GM18498 (cell line): Measurements from ENCODE around the gene RHNO1.

Experiments used
- ATAC-seq: cut with Tn5 transposase; IDR thresholded peaks from one replicate; pipeline ENCODE4 v1.9.1; 2021; ENCODE audit warnings: mild to moderate bottlenecking, moderate library complexity; ENCODE audit not compliant: unreplicated experiment

RHNO1 gene

DNA sequence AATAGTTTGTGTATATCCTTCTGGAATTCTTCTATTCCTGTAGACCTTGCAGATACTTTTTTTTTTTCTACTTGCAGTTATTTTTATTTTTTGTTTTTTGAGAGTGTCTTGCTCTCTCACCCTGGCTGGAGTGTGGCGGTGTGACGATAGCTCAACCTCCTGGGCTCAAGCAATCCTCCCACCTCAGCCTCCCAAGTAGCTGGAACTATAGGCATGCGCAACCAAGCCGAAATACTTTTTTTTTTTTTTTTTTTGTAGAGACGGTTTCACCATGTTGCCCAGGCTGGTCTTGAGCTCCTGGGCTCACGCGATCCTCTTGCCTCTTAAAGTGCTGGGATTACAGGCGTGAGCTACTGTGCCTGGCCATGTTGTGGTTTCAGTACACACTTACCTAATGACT, 23.6 kb downstream of the RHNO1 start:
- no peak for ATAC-seq

DNA sequence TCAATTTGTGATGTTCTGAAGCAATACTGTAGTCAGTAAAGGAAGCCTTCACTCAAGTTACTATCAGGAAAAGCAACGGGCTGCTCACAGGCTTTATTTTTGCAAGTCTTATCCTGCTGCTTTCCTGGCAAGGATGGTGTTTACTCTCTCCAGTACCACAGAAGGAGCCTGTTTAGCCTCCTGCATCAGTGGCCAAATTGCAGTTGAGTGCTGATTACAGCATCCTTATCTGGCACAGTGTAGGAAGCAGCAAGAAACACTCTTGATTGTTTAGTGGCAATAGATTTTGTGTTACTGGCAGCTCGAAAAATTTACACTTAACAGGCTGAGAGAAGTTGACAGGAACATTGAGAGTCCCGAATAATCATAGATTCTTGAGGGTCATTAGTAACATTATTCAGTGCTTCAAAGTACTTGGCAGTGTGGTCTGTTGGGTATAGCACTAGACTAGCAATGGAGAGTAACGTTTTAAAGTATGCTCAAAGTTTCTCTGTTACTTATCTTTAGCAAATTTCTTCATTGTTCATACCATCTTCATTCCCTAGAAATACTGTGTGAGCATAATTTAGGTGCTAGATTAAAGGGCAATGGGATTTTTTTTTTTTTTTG, 25.4 kb downstream of the RHNO1 start:
- no peak for ATAC-seq

DNA sequence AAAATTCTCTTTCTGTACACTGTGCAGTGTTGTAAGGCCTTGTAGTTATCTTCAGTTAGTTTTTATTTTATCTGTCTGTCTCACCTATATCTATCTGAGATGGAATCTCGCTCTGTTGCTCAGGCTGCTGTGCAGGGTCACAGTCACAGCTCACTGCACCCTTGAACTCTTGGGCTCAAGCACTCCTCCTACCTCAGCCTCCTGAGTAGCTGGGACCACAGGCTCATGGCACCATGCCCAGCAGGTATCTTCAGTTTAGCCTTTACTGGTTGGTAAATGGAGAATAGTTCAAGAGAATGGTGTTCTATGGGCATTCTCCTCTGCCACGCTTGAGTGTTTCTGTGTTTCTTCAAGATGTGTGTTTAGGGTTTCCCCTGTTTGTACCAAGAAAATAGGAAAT, 27.2 kb downstream of the RHNO1 start:
- ATAC-seq = no peak

DNA sequence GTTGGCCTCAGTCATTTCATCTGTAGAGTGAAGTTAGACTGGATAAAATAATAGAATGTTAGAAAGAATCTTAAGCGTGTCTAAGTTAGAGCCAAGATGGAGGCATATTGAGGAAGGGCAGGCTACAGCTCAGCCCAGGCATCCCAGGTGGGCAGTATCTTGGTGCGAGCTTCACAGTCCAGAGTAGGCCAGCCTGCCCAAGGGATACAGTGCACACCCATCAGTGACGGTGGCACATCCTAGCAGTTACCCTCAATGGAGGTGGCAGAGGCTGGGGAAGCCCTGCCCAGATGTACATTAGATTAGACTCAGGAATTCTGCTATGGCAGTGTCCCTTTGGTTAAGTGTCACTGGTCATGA, 35.2 kb downstream of the RHNO1 start:
- ATAC-seq = no peak

DNA sequence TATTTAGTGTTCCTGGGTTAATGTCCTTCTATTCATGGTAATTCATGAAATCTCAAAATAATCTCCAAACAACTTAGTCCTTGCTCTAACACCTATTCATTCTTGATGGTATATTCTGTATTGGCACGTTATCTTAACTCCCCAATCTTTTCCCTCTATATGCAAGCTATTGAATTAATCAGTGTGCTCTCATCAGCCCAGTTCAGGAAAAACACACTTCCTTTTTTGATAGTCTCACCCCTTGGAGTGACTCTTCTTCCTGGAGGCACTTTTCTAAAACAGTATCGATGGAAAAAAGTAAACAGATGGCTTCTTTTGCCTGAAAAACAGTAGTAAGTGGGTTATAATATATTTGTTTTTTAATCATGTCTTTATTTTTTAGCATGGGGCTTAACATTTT, 42.2 kb downstream of the RHNO1 start:
- no peak for ATAC-seq

DNA sequence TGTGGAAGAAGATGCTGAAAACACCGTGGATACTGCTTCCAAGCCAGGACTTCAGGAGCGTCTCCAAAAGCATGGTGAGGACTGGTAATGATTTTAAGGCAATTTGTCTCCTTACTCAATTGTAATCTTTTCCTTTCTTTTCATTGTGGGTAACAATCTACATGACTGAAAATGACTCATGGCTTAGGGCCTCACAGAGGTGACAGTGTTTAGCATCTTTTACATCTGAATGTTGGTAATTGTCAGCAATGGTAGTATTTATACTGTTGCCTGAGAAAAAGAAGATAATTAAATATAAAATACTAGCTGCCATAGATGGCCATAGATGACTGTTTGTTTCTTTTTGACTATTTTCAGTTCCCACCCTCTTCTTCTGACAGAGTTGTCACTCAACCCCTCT, 45.3 kb downstream of the RHNO1 start:
- no peak for ATAC-seq

DNA sequence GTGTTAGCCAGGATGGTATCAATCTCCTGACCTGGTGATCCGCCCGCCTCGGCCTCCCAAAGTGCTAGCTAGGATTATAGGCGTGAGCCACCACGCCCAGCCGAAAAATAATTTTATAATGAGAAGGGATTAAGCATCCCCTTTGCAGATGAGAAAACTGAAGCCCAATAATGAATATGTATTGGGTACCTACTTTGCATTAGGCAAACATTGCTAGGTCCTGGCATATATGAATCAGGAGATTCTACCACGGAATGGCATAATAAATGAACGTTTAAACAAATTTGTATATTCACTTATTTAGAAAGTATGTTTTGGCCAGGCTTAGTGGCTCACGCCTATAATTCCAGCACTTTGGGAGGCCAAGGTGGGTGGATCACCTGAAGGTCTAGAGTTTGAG, 46.0 kb downstream of the RHNO1 start:
- ATAC-seq = no peak

DNA sequence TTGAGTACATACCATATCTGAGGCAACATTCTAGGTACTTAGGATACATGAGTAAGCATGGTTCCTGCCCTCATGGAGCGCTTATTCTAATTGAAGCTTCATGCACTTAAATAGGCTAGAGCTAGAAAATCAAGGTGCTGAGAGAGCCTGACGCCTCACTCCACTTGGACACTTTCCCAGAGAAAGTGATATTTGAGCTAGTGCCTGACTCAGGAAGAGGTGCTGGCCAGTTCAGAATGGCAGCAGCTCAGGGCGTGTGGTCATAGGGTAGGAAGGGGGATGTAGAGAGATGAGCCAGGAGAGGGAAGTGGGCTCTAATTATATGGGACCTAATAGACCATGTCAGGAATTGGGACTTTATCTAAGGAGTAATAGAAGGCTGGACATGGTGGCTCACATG, 47.0 kb downstream of the RHNO1 start:
- no peak for ATAC-seq

DNA sequence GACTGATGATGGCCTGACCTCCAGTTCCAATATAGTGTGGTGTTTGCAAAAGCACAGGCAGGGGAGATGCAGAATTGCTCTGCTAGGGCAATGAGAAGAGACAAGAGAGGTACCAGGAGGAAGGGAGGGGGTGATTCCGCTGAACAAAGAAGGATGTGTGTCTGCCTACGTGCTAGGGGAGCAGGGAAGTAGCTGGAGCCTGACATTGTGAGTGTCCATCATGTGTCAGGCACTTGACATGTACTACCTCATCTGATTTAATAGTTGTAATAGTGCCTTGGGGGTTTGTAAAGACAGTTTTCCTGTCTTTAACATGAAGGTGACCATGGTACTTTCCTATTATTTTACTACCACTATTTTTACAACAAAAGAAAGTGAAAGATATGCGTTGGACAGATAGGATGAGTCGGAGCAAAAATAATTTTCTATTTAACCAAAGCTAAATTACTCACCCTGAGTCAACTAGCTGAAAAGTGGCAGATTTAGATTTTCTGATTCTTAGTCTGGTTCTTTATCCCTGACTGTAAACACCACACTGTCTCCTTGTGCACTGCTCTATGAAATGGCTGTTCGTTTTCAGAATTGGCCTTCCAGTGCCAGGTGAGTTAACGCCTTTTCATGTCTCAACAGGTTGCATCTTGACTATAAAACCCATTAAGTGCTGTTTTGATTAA, 48.4 kb downstream of the RHNO1 start:
- ATAC-seq = no peak

DNA sequence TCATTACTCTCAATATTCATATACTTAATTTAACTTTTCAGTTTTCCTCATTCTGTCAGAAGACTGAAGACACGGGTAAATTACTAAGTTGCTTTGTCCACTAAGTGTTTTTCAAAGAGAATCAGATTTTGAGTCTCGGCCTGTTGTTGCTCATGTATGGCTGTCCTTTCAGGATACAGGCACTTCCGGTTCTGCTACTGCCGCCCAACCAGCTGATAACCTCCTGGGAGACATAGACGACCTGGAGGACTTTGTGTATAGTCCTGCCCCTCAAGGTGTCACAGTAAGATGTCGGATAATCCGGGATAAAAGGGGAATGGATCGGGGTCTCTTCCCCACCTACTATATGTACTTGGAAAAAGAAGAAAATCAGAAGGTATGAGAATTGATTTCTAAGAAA, 53.8 kb downstream of the RHNO1 start:
- ATAC-seq = no peak

DNA sequence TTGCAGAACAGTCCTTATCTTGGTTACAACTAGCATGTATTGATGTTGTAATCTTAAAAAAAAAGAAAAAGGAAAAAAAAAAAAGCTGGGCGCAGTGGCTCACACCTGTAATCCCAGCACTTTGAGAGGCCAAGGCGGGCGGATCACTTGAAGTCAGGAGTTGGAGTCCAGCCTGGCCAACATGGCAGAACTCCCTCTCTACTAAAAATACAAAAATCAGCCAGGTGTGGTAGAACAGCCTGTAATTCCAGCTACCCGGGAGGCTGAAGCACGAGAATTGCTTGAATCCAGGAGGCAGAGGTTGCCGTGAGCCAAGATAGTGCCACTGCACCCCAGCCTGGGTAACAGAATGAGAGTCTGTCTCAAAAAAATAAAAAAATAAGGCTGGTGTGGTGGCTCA, 56.6 kb downstream of the RHNO1 start:
- ATAC-seq = no peak

DNA sequence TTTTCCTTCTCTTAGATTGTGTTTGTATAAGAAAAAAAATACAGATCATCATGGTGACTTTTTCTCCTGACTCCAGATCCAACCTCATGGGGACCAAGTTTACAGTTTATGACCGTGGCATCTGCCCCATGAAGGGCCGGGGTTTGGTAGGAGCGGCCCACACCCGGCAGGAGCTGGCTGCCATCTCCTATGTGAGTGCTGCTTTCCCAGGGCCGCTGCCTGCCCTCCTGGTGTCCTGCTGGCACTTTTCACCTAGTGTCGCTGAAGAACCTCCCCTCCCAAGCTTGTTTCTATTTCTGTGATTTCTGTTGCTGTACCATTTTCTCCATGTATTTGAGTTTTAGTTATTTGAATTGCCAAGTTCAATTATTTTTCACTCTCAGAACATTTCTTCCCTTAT, 57.3 kb downstream of the RHNO1 start:
- no peak for ATAC-seq

DNA sequence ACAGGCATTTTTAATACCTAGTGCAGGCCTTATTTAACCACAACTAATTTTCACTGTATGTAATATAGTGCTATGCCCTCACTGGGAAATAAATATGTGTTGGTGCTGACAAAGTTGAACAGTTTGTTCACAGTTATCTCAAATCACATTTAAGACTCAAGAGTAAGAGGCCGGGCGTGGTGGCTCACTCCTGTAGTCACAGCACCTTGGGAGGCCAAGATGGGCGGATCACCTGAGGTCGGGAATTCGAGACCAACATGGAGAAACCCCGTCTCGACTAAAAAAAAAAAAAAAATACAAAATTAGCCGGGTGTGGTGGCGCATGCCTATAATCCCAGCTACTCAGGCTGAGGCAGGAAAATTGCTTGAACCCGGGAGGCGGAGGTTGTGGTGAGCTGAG, 59.3 kb downstream of the RHNO1 start:
- ATAC-seq = no peak

DNA sequence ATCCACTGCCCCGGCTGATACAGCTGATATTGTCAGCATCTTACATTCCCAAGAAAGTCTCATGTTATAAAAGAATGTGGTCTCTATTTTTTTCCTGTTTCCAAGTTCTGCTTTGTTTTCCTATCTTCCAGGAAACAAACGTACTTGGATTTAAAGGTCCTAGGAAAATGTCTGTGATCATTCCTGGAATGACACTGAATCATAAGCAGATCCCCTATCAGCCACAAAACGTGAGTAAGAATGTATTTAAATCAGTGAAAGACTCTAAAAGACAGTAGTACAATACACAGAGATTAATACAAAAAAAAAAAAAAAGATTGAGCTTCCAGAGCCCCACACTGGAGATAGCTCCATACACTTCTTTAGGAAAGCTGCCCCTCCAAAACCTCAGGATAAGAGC, 60.5 kb downstream of the RHNO1 start:
- ATAC-seq = no peak
